GM19397 (cell line): ENCODE results near the gene RPL23.

Experiments
- ATAC-seq: cut with Tn5 transposase; IDR thresholded peaks from one replicate; pipeline ENCODE4 v1.9.1; 2021; ENCODE audit warnings: mild to moderate bottlenecking, moderate library complexity; ENCODE audit not compliant: unreplicated experiment

Gene RPL23

GRCh38 chr17:38885044-38885727 is 31.7 kb upstream of the RPL23 start:
- ATAC-seq = no peak

GRCh38 chr17:38883592-38884526 is 30.3 kb upstream of the RPL23 start:
- ATAC-seq = no peak

GRCh38 chr17:38882870-38883269 is 29.3 kb upstream of the RPL23 start:
- ATAC-seq = no peak

- no peak for ATAC-seq
These were observed 28.2 kb upstream of the RPL23 start for GRCh38 chr17:38881600-38882191.

- ATAC-seq = no peak
These were observed 26.6 kb upstream of the RPL23 start for GRCh38 chr17:38879878-38880665.

GRCh38 chr17:38877130-38877851 is 23.8 kb upstream of the RPL23 start:
- no peak for ATAC-seq

GRCh38 chr17:38875477-38876075 is 22.1 kb upstream of the RPL23 start:
- ATAC-seq = no peak

GRCh38 chr17:38874505-38875400 is 21.2 kb upstream of the RPL23 start:
- no peak for ATAC-seq

GRCh38 chr17:38873640-38874380 is 20.3 kb upstream of the RPL23 start:
- ATAC-seq = no peak

- no peak for ATAC-seq
These were observed 19.3 kb upstream of the RPL23 start for GRCh38 chr17:38872671-38873385.

- no peak for ATAC-seq
These were observed 18.5 kb upstream of the RPL23 start for GRCh38 chr17:38872027-38872511.

- no peak for ATAC-seq
These were observed 17.9 kb upstream of the RPL23 start for GRCh38 chr17:38871247-38872015.

GRCh38 chr17:38870259-38871165 is 17.0 kb upstream of the RPL23 start:
- no peak for ATAC-seq

GRCh38 chr17:38869526-38870258 is 16.2 kb upstream of the RPL23 start, which contains the start of gene LASP1:
LASP1 (plus strand) TSS chr17:38870058; CDS start chr17:38870190, 132 bp downstream.
- ATAC-seq = peak; percentile 48
